Stimulated activated CD4-positive, alpha-beta T cell treated with anti-CD3 and anti-CD28 coated beads, Interleukin-1b, Interleukin-23, amount 100 ng/mL, for 48 hours (primary cell): ENCODE data around the gene CCR6.

ENCODE experiments used
- DNase-seq: peaks from one replicate; pipeline ENCODE4 v3.0.0-alpha.2; 2020

Gene CCR6

GRCh38 chr6:167099707-167100106, 23.2 kb upstream of the CCR6 start:
- no peak for DNase-seq

- DNase-seq = no peak
Observed at GRCh38 chr6:167100241-167100674, 22.6 kb upstream of the CCR6 start.

- DNase-seq = no peak
Observed at GRCh38 chr6:167102318-167102717, 20.6 kb upstream of the CCR6 start.

- no peak for DNase-seq
Observed at GRCh38 chr6:167103041-167103891, 19.6 kb upstream of the CCR6 start.

- DNase-seq = no peak
Observed at GRCh38 chr6:167104388-167104787, 18.5 kb upstream of the CCR6 start.

- DNase-seq = no peak
Observed at GRCh38 chr6:167105060-167105459, 17.8 kb upstream of the CCR6 start.

GRCh38 chr6:167106406-167106805, 16.5 kb upstream of the CCR6 start:
- no peak for DNase-seq

- DNase-seq = no peak
Observed at GRCh38 chr6:167107787-167108186, 15.1 kb upstream of the CCR6 start.

GRCh38 chr6:167108278-167108677, 14.6 kb upstream of the CCR6 start:
- no peak for DNase-seq

GRCh38 chr6:167109651-167110050, 13.2 kb upstream of the CCR6 start:
- DNase-seq = no peak

- DNase-seq = no peak
Observed at GRCh38 chr6:167111597-167111996, 11.3 kb upstream of the CCR6 start.

GRCh38 chr6:167112421-167112820, 10.5 kb upstream of the CCR6 start:
- DNase-seq = no peak

GRCh38 chr6:167113047-167113754, 9.7 kb upstream of the CCR6 start:
- DNase-seq = no peak

- DNase-seq = peak; percentile 63
Observed at GRCh38 chr6:167113935-167114910, 8.7 kb upstream of the CCR6 start.

- no peak for DNase-seq
Observed at GRCh38 chr6:167115054-167115453, 7.8 kb upstream of the CCR6 start.

- DNase-seq = no peak
Observed at GRCh38 chr6:167116109-167116837, 6.6 kb upstream of the CCR6 start.

GRCh38 chr6:167116838-167117228, 6.1 kb upstream of the CCR6 start:
- DNase-seq = no peak

GRCh38 chr6:167118006-167118405, 4.9 kb upstream of the CCR6 start:
- DNase-seq = no peak

- DNase-seq = no peak
Observed at GRCh38 chr6:167118839-167119238, 4.1 kb upstream of the CCR6 start.

GRCh38 chr6:167119670-167120582, 3.0 kb upstream of the CCR6 start:
- DNase-seq = no peak

GRCh38 chr6:167120583-167120903, 2.4 kb upstream of the CCR6 start:
- DNase-seq = no peak
